Gastrocnemius medialis (tissue), 4 donors: ENCODE results near the gene CLDN19.

Experiments
- CTCF ChIP-seq, 5 experiments: fragments of 450-650 bp in 3 of 5; fragments of 200-600 bp in 2 of 5; sonication (generic) in 2 of 5; IDR thresholded peaks in 4 of 5; conservative IDR thresholded peaks in 1 of 5; 1 replicate in 4 of 5; 2 replicates in 1 of 5; pipeline ENCODE4 v1.5.1; 2016 to 2019; ENCODE audit warnings: antibody characterized with exemption in 5 of 5, mild to moderate bottlenecking in 3 of 5, moderate library complexity in 3 of 5
- POLR2A ChIP-seq, 2 donors: fragments of 450-650 bp; IDR thresholded peaks; one replicate each; pipeline ENCODE4 v1.6.1; 2017; ENCODE audit warnings: antibody characterized with exemption in 2 of 2, mild to moderate bottlenecking in 2 of 2, moderate library complexity in 2 of 2

GRCh38 chr1:42752284-42752683, 12.2 kb upstream of the CLDN19 start:
- TF ChIP-seq CTCF (IDR thresholded peaks at IDR 0.05 in 4 of 5, conservative IDR thresholded peaks at IDR 0.05 in 1 of 5) (no peak), POLR2A (IDR thresholded peaks at IDR 0.05) (no peak)
